CD4-positive, alpha-beta T cell (primary cell): ENCODE measurements around the gene IRF9. TPM values are rescaled to one million over a fixed set of nuclear protein-coding genes. Genes with fewer than 3 reads are reported as not detected.

ENCODE experiments used
- ATAC-seq: fragments of 200-7000 bp; cut with Tn5 transposase; one replicate; pipeline ENCODE4 v1.10.0; 2022; ENCODE audit warnings: mild to moderate bottlenecking; ENCODE audit not compliant: poor library complexity
- CTCF ChIA-PET: fragments of 350-600 bp; sonication (Branson Sonifier 250); formaldehyde crosslinking; loops from one replicate; lab custom pipeline; 2021; ENCODE audit warnings: antibody characterized with exemption, inconsistent platforms; lab: Charles Lee
- POLR2A ChIA-PET: fragments of 350-600 bp; sonication (Branson Sonifier 250); formaldehyde crosslinking; loops from one replicate; lab custom pipeline; 2021; ENCODE audit warnings: antibody characterized with exemption, inconsistent platforms; lab: Charles Lee
- DNase-seq, 14 experiments: peaks; one replicate each; pipeline ENCODE4 v3.0.0-alpha.2; 2013 to 2020; ENCODE audit warnings: mixed read lengths in 2 of 14
- H3K27ac ChIP-seq, 2 donors: one replicate each; pipeline versions ENCODE4 v1.5.1 to v1.7.0; 2013; ENCODE audit warnings: low read length in 2 of 2, low read depth in 1 of 2, mild to moderate bottlenecking in 1 of 2
- H3K27me3 ChIP-seq, 2 experiments: 1 replicate in 1 of 2; 2 replicates in 1 of 2; pipeline versions ENCODE4 v1.6.1 to v1.7.0; 2013; ENCODE audit warnings: low read length in 2 of 2, control low read depth in 1 of 2, mild to moderate bottlenecking in 1 of 2, moderate library complexity in 1 of 2; ENCODE audit not compliant: insufficient read depth in 2 of 2, control insufficient read depth in 1 of 2
- H3K36me3 ChIP-seq: one replicate; pipeline ENCODE4 v1.6.1; 2013; ENCODE audit warnings: low read length, control low read depth; ENCODE audit not compliant: insufficient read depth
- H3K4me1 ChIP-seq: one replicate; pipeline ENCODE4 v1.6.1; 2013; ENCODE audit warnings: low read length, control low read depth; ENCODE audit not compliant: insufficient read depth
- H3K4me3 ChIP-seq: one replicate; pipeline ENCODE4 v1.5.1; 2013; ENCODE audit warnings: mild to moderate bottlenecking, low read length, moderate library complexity
- H3K9me3 ChIP-seq, 2 experiments: 1 replicate in 1 of 2; 2 replicates in 1 of 2; pipeline versions ENCODE4 v1.6.1 to v1.7.0; 2013; ENCODE audit warnings: low read length in 2 of 2, mild to moderate bottlenecking in 2 of 2, control low read depth in 1 of 2, moderate library complexity in 1 of 2; ENCODE audit not compliant: control insufficient read depth in 1 of 2, insufficient read depth in 1 of 2
- H3K27ac Mint-ChIP-seq: one replicate; pipeline ENCODE4 v1.8.0; 2020; ENCODE audit warnings: mixed read lengths
- H3K27me3 Mint-ChIP-seq: one replicate; pipeline ENCODE4 v1.8.0; 2021; ENCODE audit warnings: mixed read lengths
- H3K36me3 Mint-ChIP-seq: one replicate; pipeline ENCODE4 v1.8.0; 2021; ENCODE audit warnings: low read depth, mixed read lengths
- H3K4me1 Mint-ChIP-seq: one replicate; pipeline ENCODE4 v1.8.0; 2021; ENCODE audit warnings: low read depth, mixed read lengths
- H3K4me3 Mint-ChIP-seq: one replicate; pipeline ENCODE4 v1.8.0; 2020; ENCODE audit warnings: mild to moderate bottlenecking, mixed read lengths
- H3K9me3 Mint-ChIP-seq: one replicate; pipeline ENCODE4 v1.8.0; 2020; ENCODE audit warnings: mixed read lengths
- CTCF ChIP-seq: fragments of 200-600 bp; IDR thresholded peaks from one replicate; pipeline ENCODE4 v1.8.0; 2022; ENCODE audit warnings: antibody characterized with exemption, mild to moderate bottlenecking
- intact Hi-C, 2 experiments: fragments of 100-400 bp; cut with DNase I in 1 of 2; cut with micrococcal nuclease in 1 of 2; formaldehyde crosslinking; loops; one replicate each; pipeline versions ENCODE4 v1.15.1 to v1.9.0; 2023 to 2025; cut with DNase I, micrococcal nuclease
- total RNA-seq, 174 experiments: library from RNA in 2 of 174; stranded (reverse) in 2 of 174; gene quantifications; one replicate each; pipeline ENCODE4 v1.2.3 and lab custom pipeline; 2021 to 2026

Gene IRF9
- total RNA-seq, 2 experiments from 2014 or later = 248 to 262 TPM

GRCh38 chr14:24150567-24150966, 10.5 kb upstream of the IRF9 start:
- peaks cover 55% of the 10 kb centered on the region for H3K36me3 ChIP-seq
- Mint-ChIP-seq H3K4me1 (peaks cover 42% of the 10 kb centered on the region), H3K9me3 (no peaks in the 10 kb centered on the region), H3K27ac (no peak overlapping the region), H3K36me3 (peaks cover 83% of the 10 kb centered on the region), H3K27me3 (no peaks in the 10 kb centered on the region), H3K4me3 (no peak overlapping the region)
- DNase-seq (no peak), ATAC-seq (no peak)
- no peaks in the 10 kb centered on the region for H3K27me3 ChIP-seq
- no peak for TF ChIP-seq CTCF
- ChIA-PET POLR2A (interaction anchor here (0.6 to 8.1 kb wide), 5 partner anchors 9 to 712 kb away, joined by 3 to 154 read pairs (median 15); partner anchors contain the start of genes DCAF11, EMC9, IRF9 and NRL), CTCF (interaction anchor here (5.5 kb wide), 1 partner anchor 11 kb away, joined by 32 read pairs; the partner anchor contains the start of gene IRF9)
- no peaks in the 10 kb centered on the region for H3K9me3 ChIP-seq
- intact Hi-C loops = no loop called here
- peaks cover 47% of the 10 kb centered on the region for H3K4me1 ChIP-seq
- no peak overlapping the region for H3K27ac ChIP-seq
- no peak overlapping the region for H3K4me3 ChIP-seq

GRCh38 chr14:24150993-24151392, 10.1 kb upstream of the IRF9 start:
- ATAC-seq = no peak
- H3K27me3 ChIP-seq = no peaks in the 10 kb centered on the region
- Mint-ChIP-seq H3K36me3 (peaks cover 87% of the 10 kb centered on the region), H3K4me1 (peaks cover 38% of the 10 kb centered on the region), H3K4me3 (no peak overlapping the region), H3K27me3 (no peaks in the 10 kb centered on the region), H3K9me3 (no peaks in the 10 kb centered on the region), H3K27ac (no peak overlapping the region)
- intact Hi-C loops = no loop called here
- no peak overlapping the region for H3K4me3 ChIP-seq
- peaks cover 43% of the 10 kb centered on the region for H3K4me1 ChIP-seq
- no peaks in the 10 kb centered on the region for H3K9me3 ChIP-seq
- CTCF ChIA-PET = interaction anchor here (0.5 to 5.5 kb wide), 2 partner anchors 10 to 167 kb away, joined by 3 to 32 read pairs; partner anchors contain the start of gene IRF9
- POLR2A ChIA-PET = interaction anchor here (0.6 to 8.1 kb wide), 5 partner anchors 10 to 712 kb away, joined by 3 to 154 read pairs (median 15); partner anchors contain the start of genes DCAF11, EMC9, IRF9 and NRL
- H3K27ac ChIP-seq = no peak overlapping the region
- TF ChIP-seq CTCF = no peak
- H3K36me3 ChIP-seq = peaks cover 59% of the 10 kb centered on the region
- DNase-seq = no peak

- intact Hi-C loops = no loop called here
- peaks cover 63% of the 10 kb centered on the region for H3K36me3 ChIP-seq
- H3K27ac ChIP-seq = no peak overlapping the region
- H3K36me3 Mint-ChIP-seq = peaks cover 85% of the 10 kb centered on the region
- H3K27me3 ChIP-seq = no peaks in the 10 kb centered on the region
- peaks cover 40% of the 10 kb centered on the region for H3K4me1 ChIP-seq
- H3K4me3 Mint-ChIP-seq = peak overlapping the region; percentile 30
- H3K9me3 Mint-ChIP-seq = no peaks in the 10 kb centered on the region
- no peaks in the 10 kb centered on the region for H3K27me3 Mint-ChIP-seq
- no peak overlapping the region for H3K27ac Mint-ChIP-seq
- no peak overlapping the region for H3K4me3 ChIP-seq
- no peak for ATAC-seq
- DNase-seq = no peak
- POLR2A ChIA-PET = interaction anchor here (2.3 to 8.1 kb wide), 4 partner anchors 10 to 37 kb away, joined by 9 to 154 read pairs (median 71); partner anchors contain the start of genes DCAF11, EMC9, IRF9 and NRL
- CTCF ChIA-PET = interaction anchor here (0.5 to 5.5 kb wide), 2 partner anchors 10 to 167 kb away, joined by 3 to 32 read pairs; partner anchors contain the start of gene IRF9
- TF ChIP-seq CTCF = no peak
- no peaks in the 10 kb centered on the region for H3K9me3 ChIP-seq
- peaks cover 33% of the 10 kb centered on the region for H3K4me1 Mint-ChIP-seq
Observed at GRCh38 chr14:24151404-24152080, 9.5 kb upstream of the IRF9 start.
